ENCODE data around the gene TROAP.
A peak's percentile ranks its signal among the peaks of the same experiment; 100 is the strongest.

The TROAP gene

GRCh38 chr12:49367381-49368239 is 44.6 kb downstream of the TROAP start, which contains the start of gene SPATS2:
Gene SPATS2, plus strand, starts transcription at chr12:49367462. Its CDS starts 93,551 bp downstream, at chr12:49461013.
- Histone ChIP-seq H3K27me3 (ENCODE audit: insufficient read depth, poor library complexity, severe bottlenecking) (no peaks in the 10 kb centered on the region), H3K9me3 (ENCODE audit: severe bottlenecking) (no peaks in the 10 kb centered on the region), H3K4me1 (ENCODE audit: insufficient read depth, poor library complexity, severe bottlenecking) (peaks cover 28% of the 10 kb centered on the region), H3K36me3 (ENCODE audit: low read depth) (peaks cover 17% of the 10 kb centered on the region), H3K27ac (ENCODE audit: poor library complexity, severe bottlenecking) (peak within 1 kb of the TSS; percentile 92), H3K4me3 (ENCODE audit: severe bottlenecking) (peak within 1 kb of the TSS; percentile 71)
- no peak for TF ChIP-seq CTCF (IDR thresholded peaks at IDR 0.05; ENCODE audit: poor library complexity, severe bottlenecking)
- DNase-seq (ENCODE audit: low spot score) (no peak), ATAC-seq (ENCODE audit: low read depth) (peak; percentile 4; the same call in 2 of the 3 replicates)

- H3K27me3 ChIP-seq (ENCODE audit: insufficient read depth, poor library complexity, severe bottlenecking) = no peaks in the 10 kb centered on the region
- peak overlapping the region; percentile 92 for H3K27ac ChIP-seq (ENCODE audit: poor library complexity, severe bottlenecking)
- ATAC-seq (ENCODE audit: low read depth) (no peak), DNase-seq (ENCODE audit: low spot score) (no peak)
- H3K4me3 ChIP-seq (ENCODE audit: severe bottlenecking) = peak overlapping the region; percentile 71
- H3K4me1 ChIP-seq (ENCODE audit: insufficient read depth, poor library complexity, severe bottlenecking) = peaks cover 28% of the 10 kb centered on the region
- H3K9me3 ChIP-seq (ENCODE audit: severe bottlenecking) = no peaks in the 10 kb centered on the region
- TF ChIP-seq CTCF (IDR thresholded peaks at IDR 0.05; ENCODE audit: poor library complexity, severe bottlenecking) = no peak
- peaks cover 23% of the 10 kb centered on the region for H3K36me3 ChIP-seq (ENCODE audit: low read depth)
These were observed 45.2 kb downstream of the TROAP start for GRCh38 chr12:49368240-49368600.

- Histone ChIP-seq H3K4me3 (ENCODE audit: severe bottlenecking) (no peak overlapping the region), H3K27me3 (ENCODE audit: insufficient read depth, poor library complexity, severe bottlenecking) (no peaks in the 10 kb centered on the region), H3K4me1 (ENCODE audit: insufficient read depth, poor library complexity, severe bottlenecking) (peaks cover 28% of the 10 kb centered on the region), H3K36me3 (ENCODE audit: low read depth) (peaks cover 37% of the 10 kb centered on the region), H3K27ac (ENCODE audit: poor library complexity, severe bottlenecking) (peak overlapping the region; percentile 92), H3K9me3 (ENCODE audit: severe bottlenecking) (no peaks in the 10 kb centered on the region)
- ATAC-seq (ENCODE audit: low read depth) = peak; percentile 27; the same call in 1 of the 3 replicates
- DNase-seq (ENCODE audit: low spot score) = no peak
- peak; percentile 44 for TF ChIP-seq CTCF (IDR thresholded peaks at IDR 0.05; ENCODE audit: poor library complexity, severe bottlenecking)
These were observed 46.5 kb downstream of the TROAP start for GRCh38 chr12:49369411-49370145.

GRCh38 chr12:49370539-49370938 is 47.5 kb downstream of the TROAP start:
- no peak for DNase-seq (ENCODE audit: low spot score)
- TF ChIP-seq CTCF (IDR thresholded peaks at IDR 0.05; ENCODE audit: poor library complexity, severe bottlenecking) = no peak

More at GRCh38 chr12:49370539-49370938, 47.5 kb downstream of the TROAP start:
- no peaks in the 10 kb centered on the region for H3K27me3 ChIP-seq (ENCODE audit: insufficient read depth, poor library complexity, severe bottlenecking)
- H3K27ac ChIP-seq (ENCODE audit: poor library complexity, severe bottlenecking) = no peak overlapping the region
- H3K4me1 ChIP-seq (ENCODE audit: insufficient read depth, poor library complexity, severe bottlenecking) = peaks cover 19% of the 10 kb centered on the region
- H3K36me3 ChIP-seq (ENCODE audit: low read depth) = peaks cover 37% of the 10 kb centered on the region
- ATAC-seq (ENCODE audit: low read depth) = no peak
- no peak overlapping the region for H3K4me3 ChIP-seq (ENCODE audit: severe bottlenecking)
- no peaks in the 10 kb centered on the region for H3K9me3 ChIP-seq (ENCODE audit: severe bottlenecking)

Measured in RWPE2 (cell line).